Cardiac muscle cell (in vitro differentiated cells and primary cell): ENCODE results near the gene SLC23A3. TPM values are rescaled to one million over a fixed set of nuclear protein-coding genes. Genes with fewer than 3 reads are reported as not detected.

Experiments
- DNase-seq, 2 donors: peaks; one replicate each; pipeline versions ENCODE4 v3.0.0 to v3.0.0-alpha.2; 2010 to 2017; ENCODE audit warnings: low read depth in 1 of 2, low spot score in 1 of 2
- H3K27ac ChIP-seq: fragments of 200-600 bp; sonication (generic); 2 replicates; pipeline ENCODE4 v1.5.1; 2016
- H3K27me3 ChIP-seq: fragments of 200-600 bp; sonication (generic); 2 replicates; pipeline ENCODE4 v1.6.0; 2016; ENCODE audit warnings: control low read depth
- H3K36me3 ChIP-seq: fragments of 200-600 bp; sonication (generic); 2 replicates; pipeline ENCODE4 v1.5.1; 2016; ENCODE audit warnings: control low read depth
- H3K4me1 ChIP-seq: fragments of 200-600 bp; sonication (generic); 2 replicates; pipeline ENCODE4 v1.8.1; 2017; ENCODE audit warnings: low read depth, mild to moderate bottlenecking, mixed run types
- H3K4me3 ChIP-seq: fragments of 200-600 bp; sonication (generic); 2 replicates; pipeline ENCODE4 v1.5.1; 2016; ENCODE audit warnings: mild to moderate bottlenecking
- H3K9me3 ChIP-seq: fragments of 200-600 bp; sonication (generic); 2 replicates; pipeline ENCODE4 v1.5.1; 2017; ENCODE audit warnings: low read depth, mild to moderate bottlenecking, control low read depth
- polyA plus RNA-seq: library from polyadenylated mRNA; unstranded; fragments of >200 nt; fragmentation: Nextera tagmentation; extraction: Ambion mirVana; gene quantifications from 2 replicates; pipeline ENCODE4 v1.2.1, GENCODE V29; 2016
- total RNA-seq: library from RNA; depleted of rRNA; stranded (reverse); fragments of >200 nt; gene quantifications from 2 replicates; pipeline ENCODE4 v1.2.3, GENCODE V29; 2016
- TF ChIP-seq, protein P1 (sequence below): IDR thresholded peaks from 2 replicates; pipeline ENCODE4 v1.5.1; 2012; ENCODE audit warnings: low read depth, mild to moderate bottlenecking, low read length

Gene SLC23A3
- total and polyA plus RNA-seq, 2 experiments from 2014 or later = 0.09 TPM; not detected in 1

GRCh38 chr2:219210196-219210885, 40.5 kb upstream of the SLC23A3 start:
- TF ChIP-seq, protein P1, sequence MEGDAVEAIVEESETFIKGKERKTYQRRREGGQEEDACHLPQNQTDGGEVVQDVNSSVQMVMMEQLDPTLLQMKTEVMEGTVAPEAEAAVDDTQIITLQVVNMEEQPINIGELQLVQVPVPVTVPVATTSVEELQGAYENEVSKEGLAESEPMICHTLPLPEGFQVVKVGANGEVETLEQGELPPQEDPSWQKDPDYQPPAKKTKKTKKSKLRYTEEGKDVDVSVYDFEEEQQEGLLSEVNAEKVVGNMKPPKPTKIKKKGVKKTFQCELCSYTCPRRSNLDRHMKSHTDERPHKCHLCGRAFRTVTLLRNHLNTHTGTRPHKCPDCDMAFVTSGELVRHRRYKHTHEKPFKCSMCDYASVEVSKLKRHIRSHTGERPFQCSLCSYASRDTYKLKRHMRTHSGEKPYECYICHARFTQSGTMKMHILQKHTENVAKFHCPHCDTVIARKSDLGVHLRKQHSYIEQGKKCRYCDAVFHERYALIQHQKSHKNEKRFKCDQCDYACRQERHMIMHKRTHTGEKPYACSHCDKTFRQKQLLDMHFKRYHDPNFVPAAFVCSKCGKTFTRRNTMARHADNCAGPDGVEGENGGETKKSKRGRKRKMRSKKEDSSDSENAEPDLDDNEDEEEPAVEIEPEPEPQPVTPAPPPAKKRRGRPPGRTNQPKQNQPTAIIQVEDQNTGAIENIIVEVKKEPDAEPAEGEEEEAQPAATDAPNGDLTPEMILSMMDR = no peak
- Histone ChIP-seq H3K4me1 (no peaks in the 10 kb centered on the region), H3K36me3 (peaks cover 8% of the 10 kb centered on the region)

GRCh38 chr2:219209236-219210195, 39.7 kb upstream of the SLC23A3 start:
- no peaks in the 10 kb centered on the region for H3K9me3 ChIP-seq
- H3K27me3 ChIP-seq = no peaks in the 10 kb centered on the region
- H3K4me3 ChIP-seq = no peak overlapping the region
- no peak overlapping the region for H3K27ac ChIP-seq
- no peak for DNase-seq
- H3K36me3 ChIP-seq = peaks cover 8% of the 10 kb centered on the region
- H3K4me1 ChIP-seq = no peaks in the 10 kb centered on the region
- TF ChIP-seq, protein P1 = no peak

More at GRCh38 chr2:219210196-219210885, 40.5 kb upstream of the SLC23A3 start:
- H3K9me3 ChIP-seq = no peaks in the 10 kb centered on the region
- H3K27ac ChIP-seq = no peak overlapping the region
- DNase-seq = no peak
- no peaks in the 10 kb centered on the region for H3K27me3 ChIP-seq
- H3K4me3 ChIP-seq = no peak overlapping the region

GRCh38 chr2:219207884-219208740, 38.3 kb upstream of the SLC23A3 start:
- peaks cover 8% of the 10 kb centered on the region for H3K36me3 ChIP-seq
- H3K27ac ChIP-seq = no peak overlapping the region
- H3K4me3 ChIP-seq = no peak overlapping the region
- TF ChIP-seq, protein P1 = no peak
- DNase-seq = peak in 1 of 2 donors; percentile 62
- H3K9me3 ChIP-seq = no peaks in the 10 kb centered on the region
- no peaks in the 10 kb centered on the region for H3K4me1 ChIP-seq
- H3K27me3 ChIP-seq = no peaks in the 10 kb centered on the region

- Histone ChIP-seq H3K27me3 (no peaks in the 10 kb centered on the region), H3K27ac (peak overlapping the region; percentile 86), H3K4me1 (no peaks in the 10 kb centered on the region)
Observed at GRCh38 chr2:219207134-219207883, 37.5 kb upstream of the SLC23A3 start.

More at GRCh38 chr2:219207134-219207883, 37.5 kb upstream of the SLC23A3 start:
- Histone ChIP-seq H3K4me3 (peak overlapping the region; percentile 69), H3K9me3 (no peaks in the 10 kb centered on the region), H3K36me3 (peaks cover 8% of the 10 kb centered on the region)
- DNase-seq = no peak
- TF ChIP-seq, protein P1 = no peak
